ENCODE measurements around the gene LEP. TPM values are rescaled to one million over a fixed set of nuclear protein-coding genes. Genes with fewer than 3 reads are reported as not detected.

LEP gene
- total RNA-seq, 1 experiment from 2014 or later = not detected

DNA sequence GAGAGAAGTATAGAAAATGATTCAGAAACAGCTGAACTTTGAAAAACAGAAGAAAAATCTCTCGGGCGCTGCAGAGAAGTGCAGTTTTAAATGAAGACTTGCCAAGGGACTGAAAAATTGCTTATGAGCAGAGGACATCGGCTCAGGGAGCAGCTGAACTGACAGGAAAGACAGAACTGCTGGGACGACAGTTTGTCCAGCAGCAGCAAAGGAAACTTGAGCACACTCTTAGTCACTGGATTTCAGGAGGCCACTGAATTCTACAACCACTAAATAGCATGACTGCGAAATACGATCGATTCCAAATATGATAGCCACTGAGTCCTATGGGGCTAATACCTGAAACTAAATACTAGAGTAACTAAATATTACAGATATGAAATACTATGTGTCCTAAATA, 43.0 kb downstream of the LEP start:
- CTCF ChIA-PET = no interaction called here

DNA sequence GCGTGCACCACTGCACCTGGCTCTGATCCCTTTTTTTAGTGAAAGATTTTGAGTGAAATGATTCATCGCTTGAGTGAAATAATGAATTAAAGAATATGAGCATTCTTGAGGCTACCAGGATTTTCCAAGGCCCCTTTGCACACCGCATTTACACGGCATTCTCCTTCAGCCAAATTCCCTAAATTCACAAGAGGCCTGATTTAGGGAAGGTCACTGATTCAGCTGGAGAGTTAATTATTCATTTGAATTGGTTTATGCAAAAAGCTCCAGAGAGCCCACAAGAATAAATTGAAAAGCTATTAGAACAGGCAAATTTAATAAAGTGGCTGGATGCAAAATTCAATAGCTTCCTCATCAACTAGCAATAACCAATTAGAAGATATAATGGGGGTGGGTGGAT, 46.5 kb downstream of the LEP start:
- H3K36me3 Mint-ChIP-seq = peaks cover 28% of the 10 kb centered on the region
- ATAC-seq = no peak
- ChIA-PET CTCF (no interaction called here), POLR2A (no interaction called here)
- DNase-seq (ENCODE audit: low spot score) = no peak
- H3K4me3 Mint-ChIP-seq = no peak overlapping the region
- no peaks in the 10 kb centered on the region for H3K4me1 Mint-ChIP-seq
- H3K27ac Mint-ChIP-seq = no peak overlapping the region; the same call in 1 of the 2 replicates
- peaks cover 23% of the 10 kb centered on the region for H3K9me3 Mint-ChIP-seq
- peaks cover 2% of the 10 kb centered on the region; the same call in 1 of the 2 replicates for H3K27me3 Mint-ChIP-seq (ENCODE audit: low read depth)
- TF ChIP-seq, protein P1, sequence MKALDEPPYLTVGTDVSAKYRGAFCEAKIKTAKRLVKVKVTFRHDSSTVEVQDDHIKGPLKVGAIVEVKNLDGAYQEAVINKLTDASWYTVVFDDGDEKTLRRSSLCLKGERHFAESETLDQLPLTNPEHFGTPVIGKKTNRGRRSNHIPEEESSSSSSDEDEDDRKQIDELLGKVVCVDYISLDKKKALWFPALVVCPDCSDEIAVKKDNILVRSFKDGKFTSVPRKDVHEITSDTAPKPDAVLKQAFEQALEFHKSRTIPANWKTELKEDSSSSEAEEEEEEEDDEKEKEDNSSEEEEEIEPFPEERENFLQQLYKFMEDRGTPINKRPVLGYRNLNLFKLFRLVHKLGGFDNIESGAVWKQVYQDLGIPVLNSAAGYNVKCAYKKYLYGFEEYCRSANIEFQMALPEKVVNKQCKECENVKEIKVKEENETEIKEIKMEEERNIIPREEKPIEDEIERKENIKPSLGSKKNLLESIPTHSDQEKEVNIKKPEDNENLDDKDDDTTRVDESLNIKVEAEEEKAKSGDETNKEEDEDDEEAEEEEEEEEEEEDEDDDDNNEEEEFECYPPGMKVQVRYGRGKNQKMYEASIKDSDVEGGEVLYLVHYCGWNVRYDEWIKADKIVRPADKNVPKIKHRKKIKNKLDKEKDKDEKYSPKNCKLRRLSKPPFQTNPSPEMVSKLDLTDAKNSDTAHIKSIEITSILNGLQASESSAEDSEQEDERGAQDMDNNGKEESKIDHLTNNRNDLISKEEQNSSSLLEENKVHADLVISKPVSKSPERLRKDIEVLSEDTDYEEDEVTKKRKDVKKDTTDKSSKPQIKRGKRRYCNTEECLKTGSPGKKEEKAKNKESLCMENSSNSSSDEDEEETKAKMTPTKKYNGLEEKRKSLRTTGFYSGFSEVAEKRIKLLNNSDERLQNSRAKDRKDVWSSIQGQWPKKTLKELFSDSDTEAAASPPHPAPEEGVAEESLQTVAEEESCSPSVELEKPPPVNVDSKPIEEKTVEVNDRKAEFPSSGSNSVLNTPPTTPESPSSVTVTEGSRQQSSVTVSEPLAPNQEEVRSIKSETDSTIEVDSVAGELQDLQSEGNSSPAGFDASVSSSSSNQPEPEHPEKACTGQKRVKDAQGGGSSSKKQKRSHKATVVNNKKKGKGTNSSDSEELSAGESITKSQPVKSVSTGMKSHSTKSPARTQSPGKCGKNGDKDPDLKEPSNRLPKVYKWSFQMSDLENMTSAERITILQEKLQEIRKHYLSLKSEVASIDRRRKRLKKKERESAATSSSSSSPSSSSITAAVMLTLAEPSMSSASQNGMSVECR (CRISPR knock-in tag; IDR thresholded peaks at IDR 0.05; ENCODE audit: borderline replicate concordance) = no peak
- TF ChIP-seq SMAD4 (CRISPR knock-in tag; IDR thresholded peaks at IDR 0.05) = no peak
- no peak for TF ChIP-seq NR1H2 (CRISPR knock-in tag; IDR thresholded peaks at IDR 0.05)
- TF ChIP-seq, protein P2, sequence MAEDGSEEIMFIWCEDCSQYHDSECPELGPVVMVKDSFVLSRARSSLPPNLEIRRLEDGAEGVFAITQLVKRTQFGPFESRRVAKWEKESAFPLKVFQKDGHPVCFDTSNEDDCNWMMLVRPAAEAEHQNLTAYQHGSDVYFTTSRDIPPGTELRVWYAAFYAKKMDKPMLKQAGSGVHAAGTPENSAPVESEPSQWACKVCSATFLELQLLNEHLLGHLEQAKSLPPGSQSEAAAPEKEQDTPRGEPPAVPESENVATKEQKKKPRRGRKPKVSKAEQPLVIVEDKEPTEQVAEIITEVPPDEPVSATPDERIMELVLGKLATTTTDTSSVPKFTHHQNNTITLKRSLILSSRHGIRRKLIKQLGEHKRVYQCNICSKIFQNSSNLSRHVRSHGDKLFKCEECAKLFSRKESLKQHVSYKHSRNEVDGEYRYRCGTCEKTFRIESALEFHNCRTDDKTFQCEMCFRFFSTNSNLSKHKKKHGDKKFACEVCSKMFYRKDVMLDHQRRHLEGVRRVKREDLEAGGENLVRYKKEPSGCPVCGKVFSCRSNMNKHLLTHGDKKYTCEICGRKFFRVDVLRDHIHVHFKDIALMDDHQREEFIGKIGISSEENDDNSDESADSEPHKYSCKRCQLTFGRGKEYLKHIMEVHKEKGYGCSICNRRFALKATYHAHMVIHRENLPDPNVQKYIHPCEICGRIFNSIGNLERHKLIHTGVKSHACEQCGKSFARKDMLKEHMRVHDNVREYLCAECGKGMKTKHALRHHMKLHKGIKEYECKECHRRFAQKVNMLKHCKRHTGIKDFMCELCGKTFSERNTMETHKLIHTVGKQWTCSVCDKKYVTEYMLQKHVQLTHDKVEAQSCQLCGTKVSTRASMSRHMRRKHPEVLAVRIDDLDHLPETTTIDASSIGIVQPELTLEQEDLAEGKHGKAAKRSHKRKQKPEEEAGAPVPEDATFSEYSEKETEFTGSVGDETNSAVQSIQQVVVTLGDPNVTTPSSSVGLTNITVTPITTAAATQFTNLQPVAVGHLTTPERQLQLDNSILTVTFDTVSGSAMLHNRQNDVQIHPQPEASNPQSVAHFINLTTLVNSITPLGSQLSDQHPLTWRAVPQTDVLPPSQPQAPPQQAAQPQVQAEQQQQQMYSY (CRISPR knock-in tag; IDR thresholded peaks at IDR 0.05) = no peak
- TF ChIP-seq, protein P3, sequence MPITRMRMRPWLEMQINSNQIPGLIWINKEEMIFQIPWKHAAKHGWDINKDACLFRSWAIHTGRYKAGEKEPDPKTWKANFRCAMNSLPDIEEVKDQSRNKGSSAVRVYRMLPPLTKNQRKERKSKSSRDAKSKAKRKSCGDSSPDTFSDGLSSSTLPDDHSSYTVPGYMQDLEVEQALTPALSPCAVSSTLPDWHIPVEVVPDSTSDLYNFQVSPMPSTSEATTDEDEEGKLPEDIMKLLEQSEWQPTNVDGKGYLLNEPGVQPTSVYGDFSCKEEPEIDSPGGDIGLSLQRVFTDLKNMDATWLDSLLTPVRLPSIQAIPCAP (CRISPR knock-in tag; IDR thresholded peaks at IDR 0.05) = no peak

More for the DNA sequence above, 43.0 kb downstream of the LEP start:
- POLR2A ChIA-PET = no interaction called here
- Mint-ChIP-seq H3K9me3 (peaks cover 22% of the 10 kb centered on the region), H3K36me3 (peaks cover 25% of the 10 kb centered on the region), H3K4me3 (no peak overlapping the region), H3K4me1 (0 out of 2 replicates have a peak, but pooled peaks cover 3% of the 10 kb centered on the region), H3K27ac (no peak overlapping the region), H3K27me3 (ENCODE audit: low read depth) (peaks cover 3% of the 10 kb centered on the region)
- no peak for DNase-seq (ENCODE audit: low spot score)
- TF ChIP-seq NFATC4 (CRISPR knock-in tag; IDR thresholded peaks at IDR 0.05) = no peak
- no peak for TF ChIP-seq NFE2L1 (CRISPR knock-in tag; IDR thresholded peaks at IDR 0.05)
- no peak for TF ChIP-seq FOXK1 (CRISPR knock-in tag; IDR thresholded peaks at IDR 0.05)
- TF ChIP-seq, protein P4, sequence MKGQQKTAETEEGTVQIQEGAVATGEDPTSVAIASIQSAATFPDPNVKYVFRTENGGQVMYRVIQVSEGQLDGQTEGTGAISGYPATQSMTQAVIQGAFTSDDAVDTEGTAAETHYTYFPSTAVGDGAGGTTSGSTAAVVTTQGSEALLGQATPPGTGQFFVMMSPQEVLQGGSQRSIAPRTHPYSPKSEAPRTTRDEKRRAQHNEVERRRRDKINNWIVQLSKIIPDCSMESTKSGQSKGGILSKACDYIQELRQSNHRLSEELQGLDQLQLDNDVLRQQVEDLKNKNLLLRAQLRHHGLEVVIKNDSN (CRISPR knock-in tag; IDR thresholded peaks at IDR 0.05) = no peak
- no peak for TF ChIP-seq SMAD3 (CRISPR knock-in tag; IDR thresholded peaks at IDR 0.05; ENCODE audit: borderline replicate concordance)
- no peak for TF ChIP-seq ZNF423 (CRISPR knock-in tag; IDR thresholded peaks at IDR 0.05)
- no peak for TF ChIP-seq ETV6 (CRISPR knock-in tag; IDR thresholded peaks at IDR 0.05)
- TF ChIP-seq EMX1 (CRISPR knock-in tag; IDR thresholded peaks at IDR 0.05) = no peak
- TF ChIP-seq NR3C1 (CRISPR knock-in tag; conservative IDR thresholded peaks at IDR 0.05; ENCODE audit: low read depth) = no peak
- TF ChIP-seq, protein P5, sequence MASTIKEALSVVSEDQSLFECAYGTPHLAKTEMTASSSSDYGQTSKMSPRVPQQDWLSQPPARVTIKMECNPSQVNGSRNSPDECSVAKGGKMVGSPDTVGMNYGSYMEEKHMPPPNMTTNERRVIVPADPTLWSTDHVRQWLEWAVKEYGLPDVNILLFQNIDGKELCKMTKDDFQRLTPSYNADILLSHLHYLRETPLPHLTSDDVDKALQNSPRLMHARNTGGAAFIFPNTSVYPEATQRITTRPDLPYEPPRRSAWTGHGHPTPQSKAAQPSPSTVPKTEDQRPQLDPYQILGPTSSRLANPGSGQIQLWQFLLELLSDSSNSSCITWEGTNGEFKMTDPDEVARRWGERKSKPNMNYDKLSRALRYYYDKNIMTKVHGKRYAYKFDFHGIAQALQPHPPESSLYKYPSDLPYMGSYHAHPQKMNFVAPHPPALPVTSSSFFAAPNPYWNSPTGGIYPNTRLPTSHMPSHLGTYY (CRISPR knock-in tag; IDR thresholded peaks at IDR 0.05) = no peak
- no peak for TF ChIP-seq JAZF1 (CRISPR knock-in tag; IDR thresholded peaks at IDR 0.05)
- TF ChIP-seq, protein P6, sequence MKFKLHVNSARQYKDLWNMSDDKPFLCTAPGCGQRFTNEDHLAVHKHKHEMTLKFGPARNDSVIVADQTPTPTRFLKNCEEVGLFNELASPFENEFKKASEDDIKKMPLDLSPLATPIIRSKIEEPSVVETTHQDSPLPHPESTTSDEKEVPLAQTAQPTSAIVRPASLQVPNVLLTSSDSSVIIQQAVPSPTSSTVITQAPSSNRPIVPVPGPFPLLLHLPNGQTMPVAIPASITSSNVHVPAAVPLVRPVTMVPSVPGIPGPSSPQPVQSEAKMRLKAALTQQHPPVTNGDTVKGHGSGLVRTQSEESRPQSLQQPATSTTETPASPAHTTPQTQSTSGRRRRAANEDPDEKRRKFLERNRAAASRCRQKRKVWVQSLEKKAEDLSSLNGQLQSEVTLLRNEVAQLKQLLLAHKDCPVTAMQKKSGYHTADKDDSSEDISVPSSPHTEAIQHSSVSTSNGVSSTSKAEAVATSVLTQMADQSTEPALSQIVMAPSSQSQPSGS (CRISPR knock-in tag; IDR thresholded peaks at IDR 0.05; ENCODE audit: borderline replicate concordance, low read depth) = no peak
- TF ChIP-seq, protein P7, sequence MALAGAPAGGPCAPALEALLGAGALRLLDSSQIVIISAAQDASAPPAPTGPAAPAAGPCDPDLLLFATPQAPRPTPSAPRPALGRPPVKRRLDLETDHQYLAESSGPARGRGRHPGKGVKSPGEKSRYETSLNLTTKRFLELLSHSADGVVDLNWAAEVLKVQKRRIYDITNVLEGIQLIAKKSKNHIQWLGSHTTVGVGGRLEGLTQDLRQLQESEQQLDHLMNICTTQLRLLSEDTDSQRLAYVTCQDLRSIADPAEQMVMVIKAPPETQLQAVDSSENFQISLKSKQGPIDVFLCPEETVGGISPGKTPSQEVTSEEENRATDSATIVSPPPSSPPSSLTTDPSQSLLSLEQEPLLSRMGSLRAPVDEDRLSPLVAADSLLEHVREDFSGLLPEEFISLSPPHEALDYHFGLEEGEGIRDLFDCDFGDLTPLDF (CRISPR knock-in tag; IDR thresholded peaks at IDR 0.05) = no peak
- TF ChIP-seq ATF1 (CRISPR knock-in tag; IDR thresholded peaks at IDR 0.05) = no peak
- TF ChIP-seq, protein P8, sequence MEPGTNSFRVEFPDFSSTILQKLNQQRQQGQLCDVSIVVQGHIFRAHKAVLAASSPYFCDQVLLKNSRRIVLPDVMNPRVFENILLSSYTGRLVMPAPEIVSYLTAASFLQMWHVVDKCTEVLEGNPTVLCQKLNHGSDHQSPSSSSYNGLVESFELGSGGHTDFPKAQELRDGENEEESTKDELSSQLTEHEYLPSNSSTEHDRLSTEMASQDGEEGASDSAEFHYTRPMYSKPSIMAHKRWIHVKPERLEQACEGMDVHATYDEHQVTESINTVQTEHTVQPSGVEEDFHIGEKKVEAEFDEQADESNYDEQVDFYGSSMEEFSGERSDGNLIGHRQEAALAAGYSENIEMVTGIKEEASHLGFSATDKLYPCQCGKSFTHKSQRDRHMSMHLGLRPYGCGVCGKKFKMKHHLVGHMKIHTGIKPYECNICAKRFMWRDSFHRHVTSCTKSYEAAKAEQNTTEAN (CRISPR knock-in tag; IDR thresholded peaks at IDR 0.05) = no peak
- TF ChIP-seq, protein P9, sequence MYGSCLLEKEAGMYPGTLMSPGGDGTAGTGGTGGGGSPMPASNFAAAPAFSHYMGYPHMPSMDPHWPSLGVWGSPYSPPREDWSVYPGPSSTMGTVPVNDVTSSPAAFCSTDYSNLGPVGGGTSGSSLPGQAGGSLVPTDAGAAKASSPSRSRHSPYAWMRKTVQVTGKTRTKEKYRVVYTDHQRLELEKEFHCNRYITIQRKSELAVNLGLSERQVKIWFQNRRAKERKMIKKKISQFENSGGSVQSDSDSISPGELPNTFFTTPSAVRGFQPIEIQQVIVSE (CRISPR knock-in tag; IDR thresholded peaks at IDR 0.05; ENCODE audit: borderline replicate concordance) = no peak
- no peak for TF ChIP-seq CBFB (CRISPR knock-in tag; IDR thresholded peaks at IDR 0.05; ENCODE audit: low read depth)
- no peak for TF ChIP-seq SOX15 (CRISPR knock-in tag; IDR thresholded peaks at IDR 0.05)
- ATAC-seq = no peak

Data from WTC11 (cell line).